Dendritic cell treated with granulocyte-macrophage colony-stimulating factor and Interleukin-4, amounts not matched to agents 40 ng/mL and 50 ng/mL, for 4 days (primary cell): ENCODE measurements around the gene USP24.

Experiments used
- H3K27ac Mint-ChIP-seq: one replicate; pipeline ENCODE4 v1.8.0; 2022; ENCODE audit warnings: mild to moderate bottlenecking, mixed read lengths
- H3K27me3 Mint-ChIP-seq: one replicate; pipeline ENCODE4 v1.8.0; 2022; ENCODE audit warnings: mild to moderate bottlenecking, mixed read lengths
- H3K36me3 Mint-ChIP-seq: one replicate; pipeline ENCODE4 v1.8.0; 2022; ENCODE audit warnings: low read depth, mixed read lengths
- H3K4me1 Mint-ChIP-seq: one replicate; pipeline ENCODE4 v1.8.0; 2022; ENCODE audit warnings: low read depth, mixed read lengths
- H3K4me3 Mint-ChIP-seq: one replicate; pipeline ENCODE4 v1.8.0; 2022; ENCODE audit warnings: mild to moderate bottlenecking, moderate library complexity, mixed read lengths
- H3K9me3 Mint-ChIP-seq: one replicate; pipeline ENCODE4 v1.8.0; 2022; ENCODE audit warnings: mixed read lengths
- intact Hi-C: fragments of 100-400 bp; cut with micrococcal nuclease; formaldehyde crosslinking; loops from one replicate; pipeline ENCODE4 v1.15.0; 2022

The USP24 gene

GRCh38 chr1:55153031-55153430 is 62.1 kb downstream of the USP24 start:
- peaks cover 12% of the 10 kb centered on the region for H3K4me1 Mint-ChIP-seq
- no peak overlapping the region for H3K27ac Mint-ChIP-seq
- intact Hi-C loops: no loop called here
- H3K36me3 Mint-ChIP-seq: peaks cover 53% of the 10 kb centered on the region
- H3K4me3 Mint-ChIP-seq: no peak overlapping the region
- no peaks in the 10 kb centered on the region for H3K9me3 Mint-ChIP-seq
- no peaks in the 10 kb centered on the region for H3K27me3 Mint-ChIP-seq

DNA sequence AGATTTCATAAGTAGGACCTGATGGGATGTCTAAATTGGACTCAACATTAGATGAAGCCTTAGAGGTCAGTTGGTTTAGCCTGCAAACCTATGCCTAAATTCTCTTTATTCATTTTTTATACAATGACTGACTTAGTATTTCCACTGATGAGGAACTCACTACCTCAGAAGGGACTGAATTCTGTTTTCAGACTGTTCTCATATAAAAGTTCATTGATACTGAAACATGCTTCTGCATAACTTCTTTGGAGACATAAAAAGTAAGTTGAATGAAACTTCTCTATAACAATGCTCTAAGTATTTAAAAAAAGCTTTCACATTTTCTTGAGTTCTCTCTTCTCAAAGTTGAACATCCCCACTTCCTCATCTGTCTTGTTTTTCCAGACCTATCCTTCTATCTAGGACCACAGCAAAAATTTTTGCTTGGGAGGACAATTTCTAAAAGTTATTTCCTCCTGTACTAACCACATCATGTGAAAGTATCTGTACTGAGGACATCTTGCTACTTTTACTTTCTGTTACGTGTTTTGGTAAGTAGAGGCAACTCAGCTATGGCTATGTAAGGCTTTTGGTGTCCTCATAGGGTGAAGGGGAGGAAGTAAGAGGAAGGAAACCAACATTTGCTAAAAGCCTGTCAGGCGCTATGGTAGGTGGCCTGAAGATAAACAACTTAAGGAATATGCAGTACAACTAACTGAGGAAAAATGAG is 64.1 kb downstream of the USP24 start:
- Mint-ChIP-seq H3K9me3 (no peaks in the 10 kb centered on the region), H3K4me1 (peaks cover 12% of the 10 kb centered on the region), H3K36me3 (peaks cover 47% of the 10 kb centered on the region), H3K27me3 (no peaks in the 10 kb centered on the region), H3K27ac (peak overlapping the region; percentile 81), H3K4me3 (peak overlapping the region; percentile 60)
- intact Hi-C loops: no loop called here

DNA sequence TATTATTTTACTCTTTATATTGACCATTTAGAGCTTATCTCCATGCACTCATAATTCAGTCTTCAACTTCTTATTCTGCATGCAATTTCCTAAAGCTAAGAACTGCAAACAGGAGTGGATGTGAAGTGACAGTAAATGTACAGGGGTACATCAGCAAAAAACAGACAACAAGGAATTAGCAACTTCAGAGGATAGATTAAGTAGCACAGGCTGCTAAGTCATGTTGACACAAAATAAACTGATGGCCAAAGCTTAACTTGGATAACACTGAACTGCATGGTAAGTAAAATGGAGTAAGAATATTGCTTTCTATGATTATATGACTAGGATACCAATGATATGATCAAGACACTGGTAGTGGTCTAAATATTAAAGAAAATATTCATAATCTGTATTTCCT is 66.5 kb downstream of the USP24 start:
- Mint-ChIP-seq H3K27me3 (no peaks in the 10 kb centered on the region), H3K36me3 (peaks cover 50% of the 10 kb centered on the region), H3K27ac (no peak overlapping the region), H3K9me3 (no peaks in the 10 kb centered on the region), H3K4me3 (no peak overlapping the region), H3K4me1 (peaks cover 12% of the 10 kb centered on the region)
- intact Hi-C loops: loop anchor here (10.0 kb wide), 1 partner anchor 1436 kb away; no protein-coding TSS in a partner anchor

GRCh38 chr1:55147524-55147923 is 67.6 kb downstream of the USP24 start:
- H3K4me3 Mint-ChIP-seq: no peak overlapping the region
- intact Hi-C loops: loop anchor here (10.0 kb wide), 1 partner anchor 1437 kb away; no protein-coding TSS in a partner anchor
- H3K27ac Mint-ChIP-seq: no peak overlapping the region
- H3K36me3 Mint-ChIP-seq: peaks cover 50% of the 10 kb centered on the region
- H3K27me3 Mint-ChIP-seq: no peaks in the 10 kb centered on the region
- H3K4me1 Mint-ChIP-seq: peaks cover 12% of the 10 kb centered on the region
- H3K9me3 Mint-ChIP-seq: no peaks in the 10 kb centered on the region

DNA sequence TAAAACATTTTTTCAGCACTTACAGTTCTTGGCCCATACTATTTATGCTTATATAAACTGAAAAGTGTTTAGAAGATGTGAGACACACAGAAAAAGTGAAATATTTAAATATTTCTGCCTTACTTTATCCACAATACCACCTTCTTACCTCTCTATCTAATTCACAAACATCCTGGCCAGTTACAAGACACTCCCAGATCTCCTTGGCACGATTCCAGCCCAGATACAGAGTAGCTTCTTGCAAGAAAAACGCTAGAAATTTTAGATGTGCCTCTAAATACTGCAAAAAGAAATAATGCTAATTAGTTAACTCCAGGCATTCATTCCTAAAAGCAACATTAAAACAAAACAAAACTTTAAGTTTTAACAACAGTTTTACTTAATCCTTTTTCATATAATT is 68.4 kb downstream of the USP24 start:
- H3K36me3 Mint-ChIP-seq: peaks cover 57% of the 10 kb centered on the region
- no peak overlapping the region for H3K4me3 Mint-ChIP-seq

DNA sequence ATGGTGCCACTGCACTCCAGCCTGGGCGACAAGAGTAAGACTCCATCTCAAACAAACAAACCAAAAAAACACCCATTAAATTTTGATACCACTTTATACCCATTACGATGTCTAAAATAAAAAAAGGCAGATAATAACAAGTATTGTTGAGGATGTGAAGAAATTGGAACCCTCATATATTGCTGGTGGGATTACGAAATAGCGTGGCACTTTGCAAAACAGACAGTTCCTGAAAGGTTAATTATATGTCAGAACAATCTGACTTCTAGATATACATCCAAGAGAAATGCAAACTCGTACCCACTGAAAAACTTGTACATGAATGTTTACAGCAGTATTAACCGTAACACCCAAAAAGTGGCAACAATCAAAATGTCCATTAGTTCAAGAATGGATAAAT is 70.3 kb downstream of the USP24 start:
- Mint-ChIP-seq H3K27me3 (no peaks in the 10 kb centered on the region), H3K4me3 (no peak overlapping the region), H3K36me3 (peaks cover 57% of the 10 kb centered on the region), H3K4me1 (no peaks in the 10 kb centered on the region), H3K27ac (no peak overlapping the region), H3K9me3 (no peaks in the 10 kb centered on the region)
- intact Hi-C loops: loop anchor here (5.0 to 10.0 kb wide), 2 partner anchors 67 to 1440 kb away; no protein-coding TSS in a partner anchor

More for the DNA sequence above, 68.4 kb downstream of the USP24 start:
- H3K27me3 Mint-ChIP-seq: no peaks in the 10 kb centered on the region
- no peaks in the 10 kb centered on the region for H3K9me3 Mint-ChIP-seq
- no peak overlapping the region for H3K27ac Mint-ChIP-seq
- peaks cover 10% of the 10 kb centered on the region for H3K4me1 Mint-ChIP-seq
- intact Hi-C loops: loop anchor here (10.0 kb wide), 1 partner anchor 1438 kb away; no protein-coding TSS in a partner anchor

DNA sequence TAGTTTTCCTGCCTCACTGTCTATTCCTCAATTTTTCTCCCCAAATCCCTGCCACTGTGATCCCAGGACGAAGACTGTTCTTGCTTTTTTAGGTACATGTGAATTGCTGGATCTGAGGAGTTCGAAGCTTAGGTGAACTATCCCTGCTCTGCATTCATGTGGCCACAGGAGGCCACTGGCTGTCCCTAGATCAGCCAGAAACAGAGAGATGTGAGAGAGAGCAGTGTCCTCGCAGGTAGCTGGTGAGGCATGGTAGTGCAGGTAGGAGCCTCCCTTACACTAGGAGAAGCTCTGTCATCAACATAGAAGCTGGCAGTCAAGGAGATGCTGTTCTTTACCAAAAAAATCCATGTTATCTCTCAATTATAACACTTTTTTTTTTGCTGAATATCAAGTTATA is 71.5 kb downstream of the USP24 start:
- Mint-ChIP-seq H3K36me3 (peaks cover 57% of the 10 kb centered on the region), H3K4me3 (no peak overlapping the region), H3K27me3 (no peaks in the 10 kb centered on the region), H3K9me3 (no peaks in the 10 kb centered on the region), H3K4me1 (no peaks in the 10 kb centered on the region), H3K27ac (no peak overlapping the region)
- intact Hi-C loops: loop anchor here (5.0 to 10.0 kb wide), 2 partner anchors 69 to 1441 kb away; no protein-coding TSS in a partner anchor

DNA sequence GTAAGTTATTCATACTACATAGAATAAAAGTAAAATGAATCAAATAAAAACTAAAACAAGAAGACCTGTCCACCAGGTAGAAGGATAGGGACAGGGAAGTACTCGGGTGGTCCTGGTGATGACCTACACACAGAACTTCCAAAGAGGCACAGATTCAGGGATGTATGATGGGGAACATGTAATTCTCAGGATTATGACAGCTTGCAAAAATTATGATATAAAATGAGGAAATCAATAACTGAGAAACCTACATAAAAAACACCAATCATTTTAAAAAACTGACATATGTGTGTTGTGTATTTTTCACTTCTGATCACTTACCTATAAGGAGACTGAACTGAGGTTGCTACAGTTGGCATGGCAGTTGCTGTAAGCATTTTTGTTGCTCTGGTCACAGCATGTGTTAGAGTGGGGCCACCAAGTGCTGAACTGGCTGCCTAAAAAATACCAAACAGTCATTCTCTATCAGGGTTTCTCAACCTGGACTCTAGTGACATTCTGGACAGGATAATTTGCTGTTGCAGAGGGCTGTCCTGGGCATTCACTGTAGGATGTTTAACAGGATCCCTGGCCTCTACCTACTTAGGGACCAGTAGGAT is 73.8 kb downstream of the USP24 start:
- no peak overlapping the region for H3K27ac Mint-ChIP-seq
- H3K9me3 Mint-ChIP-seq: no peaks in the 10 kb centered on the region
- peaks cover 50% of the 10 kb centered on the region for H3K36me3 Mint-ChIP-seq
- intact Hi-C loops: loop anchor here (5.0 to 10.0 kb wide), 2 partner anchors 71 to 1443 kb away; no protein-coding TSS in a partner anchor
- no peaks in the 10 kb centered on the region for H3K4me1 Mint-ChIP-seq
- H3K27me3 Mint-ChIP-seq: no peaks in the 10 kb centered on the region
- no peak overlapping the region for H3K4me3 Mint-ChIP-seq

- Mint-ChIP-seq H3K27ac (no peak overlapping the region), H3K4me1 (no peaks in the 10 kb centered on the region), H3K27me3 (no peaks in the 10 kb centered on the region), H3K36me3 (peaks cover 41% of the 10 kb centered on the region), H3K4me3 (no peak overlapping the region), H3K9me3 (no peaks in the 10 kb centered on the region)
- intact Hi-C loops: loop anchor here (1.0 to 10.0 kb wide), 3 partner anchors 72 to 1444 kb away; no protein-coding TSS in a partner anchor
Observed at GRCh38 chr1:55140546-55140983, 74.6 kb downstream of the USP24 start.

DNA sequence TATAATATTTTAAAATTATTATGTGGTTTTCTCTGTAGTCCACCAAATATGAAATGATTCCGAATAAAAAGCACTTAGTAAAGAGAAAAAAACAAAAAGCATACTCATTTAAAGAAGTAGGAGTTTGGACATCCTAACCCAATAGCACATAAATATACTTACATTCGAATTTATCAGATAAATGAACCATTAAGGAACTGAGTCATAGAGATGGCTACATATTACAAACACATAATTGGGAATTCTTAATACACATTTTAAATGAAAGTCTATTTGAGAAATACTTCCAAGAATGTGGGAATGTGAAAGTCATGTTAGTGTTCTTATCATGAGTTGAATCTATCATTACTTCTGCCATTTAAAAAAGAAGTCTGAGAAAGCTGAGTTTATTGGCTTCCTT is 75.0 kb downstream of the USP24 start:
- H3K27me3 Mint-ChIP-seq: no peaks in the 10 kb centered on the region
- no peaks in the 10 kb centered on the region for H3K9me3 Mint-ChIP-seq
- peaks cover 41% of the 10 kb centered on the region for H3K36me3 Mint-ChIP-seq
- no peak overlapping the region for H3K27ac Mint-ChIP-seq
- no peaks in the 10 kb centered on the region for H3K4me1 Mint-ChIP-seq
- no peak overlapping the region for H3K4me3 Mint-ChIP-seq
- intact Hi-C loops: loop anchor here (1.0 to 10.0 kb wide), 3 partner anchors 72 to 1445 kb away; no protein-coding TSS in a partner anchor

DNA sequence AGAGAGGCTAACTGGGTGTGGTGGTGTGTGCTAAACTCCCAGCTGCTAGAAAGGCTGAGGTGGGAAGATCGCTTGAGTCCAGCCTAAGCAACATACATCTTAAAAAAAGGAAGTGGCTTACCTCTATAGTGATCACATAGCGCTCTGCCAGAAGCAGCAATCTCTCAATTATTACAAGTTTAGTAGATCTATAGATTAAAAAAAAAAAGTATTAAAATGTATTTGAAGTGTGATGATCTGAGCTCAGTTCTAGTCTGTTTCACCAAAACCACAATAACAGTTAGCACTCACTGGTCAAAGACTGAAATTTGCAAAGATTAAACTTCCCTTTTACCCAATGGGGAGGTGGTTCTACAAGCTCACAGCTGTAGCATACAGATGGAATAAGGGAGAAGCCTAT is 76.3 kb downstream of the USP24 start:
- intact Hi-C loops: no loop called here
- Mint-ChIP-seq H3K4me3 (no peak overlapping the region), H3K36me3 (peaks cover 42% of the 10 kb centered on the region), H3K27ac (no peak overlapping the region), H3K27me3 (no peaks in the 10 kb centered on the region), H3K9me3 (no peaks in the 10 kb centered on the region), H3K4me1 (no peaks in the 10 kb centered on the region)

DNA sequence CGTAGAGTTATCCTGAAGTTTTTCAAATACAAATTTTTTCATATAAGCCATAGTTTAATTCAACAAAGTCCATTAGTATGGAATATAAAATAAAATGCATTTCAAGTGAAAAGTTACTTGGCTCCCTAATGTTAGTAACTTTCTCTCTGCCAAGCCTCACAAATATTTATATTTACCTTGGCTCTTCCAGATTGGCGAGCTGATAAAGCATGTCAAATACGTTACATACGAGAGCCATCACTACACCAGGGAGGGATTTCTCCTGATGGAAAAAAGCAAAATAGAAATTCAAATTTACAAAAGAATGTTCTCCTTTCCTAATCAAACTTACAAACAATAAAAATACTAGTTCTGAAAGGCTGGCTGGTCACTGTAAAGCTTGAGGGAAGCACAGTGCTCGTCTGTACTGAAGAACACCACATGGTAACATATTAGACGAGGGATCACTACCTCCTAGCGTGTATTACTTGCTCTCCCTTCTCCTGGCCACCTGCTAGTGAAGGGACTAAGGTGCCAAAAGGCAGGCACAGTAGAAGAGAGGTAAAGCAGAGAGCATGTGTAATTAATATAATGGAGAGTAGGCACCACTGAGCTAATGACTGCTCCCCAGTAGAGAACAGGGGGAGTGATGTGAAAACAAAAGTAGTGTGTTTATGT is 80.9 kb downstream of the USP24 start:
- no peaks in the 10 kb centered on the region for H3K9me3 Mint-ChIP-seq
- no peak overlapping the region for H3K4me3 Mint-ChIP-seq
- intact Hi-C loops: no loop called here
- no peaks in the 10 kb centered on the region for H3K4me1 Mint-ChIP-seq
- peaks cover 40% of the 10 kb centered on the region for H3K36me3 Mint-ChIP-seq
- no peaks in the 10 kb centered on the region for H3K27me3 Mint-ChIP-seq
- no peak overlapping the region for H3K27ac Mint-ChIP-seq

- Mint-ChIP-seq H3K4me1 (peaks cover 9% of the 10 kb centered on the region), H3K4me3 (no peak overlapping the region), H3K27me3 (no peaks in the 10 kb centered on the region), H3K36me3 (peaks cover 57% of the 10 kb centered on the region), H3K27ac (no peak overlapping the region), H3K9me3 (no peaks in the 10 kb centered on the region)
- intact Hi-C loops: no loop called here
Observed at GRCh38 chr1:55131801-55132200, 83.4 kb downstream of the USP24 start.

DNA sequence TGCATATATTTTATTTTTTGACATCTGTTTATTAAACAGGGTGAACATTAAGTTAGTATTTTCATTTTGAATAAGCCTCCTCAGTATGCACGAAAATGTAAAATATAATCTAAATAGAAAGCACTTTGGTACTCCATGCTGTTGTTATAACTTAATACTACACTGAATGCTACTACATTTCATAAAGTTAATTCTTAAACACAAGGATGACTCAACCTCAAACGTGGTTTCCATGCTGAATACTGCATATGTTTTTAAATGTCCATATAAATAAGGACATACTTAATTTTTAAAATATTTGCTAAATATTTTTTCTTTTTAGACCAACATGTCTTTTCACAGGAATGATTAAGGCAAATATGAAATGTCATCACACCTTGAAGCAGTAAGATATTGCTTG is 83.9 kb downstream of the USP24 start:
- intact Hi-C loops: no loop called here
- H3K9me3 Mint-ChIP-seq: no peaks in the 10 kb centered on the region
- no peak overlapping the region for H3K27ac Mint-ChIP-seq
- peaks cover 63% of the 10 kb centered on the region for H3K36me3 Mint-ChIP-seq
- H3K4me1 Mint-ChIP-seq: peaks cover 9% of the 10 kb centered on the region
- no peak overlapping the region for H3K4me3 Mint-ChIP-seq
- H3K27me3 Mint-ChIP-seq: no peaks in the 10 kb centered on the region
